Ovary (tissue), 9 donors: ENCODE data around the gene BTN1A1. TPM values are rescaled to one million over a fixed set of nuclear protein-coding genes. Genes with fewer than 3 reads are reported as not detected.

Experiments used
- DNase-seq, 5 donors: peaks; one replicate each; pipeline ENCODE4 v3.0.0-alpha.2; 2019 to 2020
- H3K27ac ChIP-seq, 2 donors: fragments of 200-600 bp; one replicate each; pipeline versions ENCODE4 v1.5.1 to v1.8.0; 2019 to 2022
- H3K27me3 ChIP-seq: fragments of 200-600 bp; one replicate; pipeline ENCODE4 v1.8.0; 2022
- H3K36me3 ChIP-seq: fragments of 200-600 bp; sonication (generic); one replicate; pipeline ENCODE4 v1.5.1; 2019
- H3K4me1 ChIP-seq: one replicate; pipeline ENCODE4 v1.8.1; 2013; ENCODE audit warnings: mild to moderate bottlenecking, moderate library complexity; ENCODE audit not compliant: insufficient read depth
- H3K4me3 ChIP-seq: fragments of 200-600 bp; sonication (generic); one replicate; pipeline ENCODE4 v1.5.1; 2017
- H3K9me3 ChIP-seq, 2 donors: fragments of 200-600 bp in 1 of 2; sonication (generic) in 1 of 2; one replicate each; pipeline versions ENCODE4 v1.5.1 to v1.8.1; 2013 to 2019; ENCODE audit warnings: mild to moderate bottlenecking in 1 of 2, moderate library complexity in 1 of 2
- EP300 ChIP-seq: sonication (generic); formaldehyde crosslinking; IDR thresholded peaks from one replicate; pipeline ENCODE4 v1.6.1; 2017; ENCODE audit warnings: antibody characterized with exemption
- POLR2A ChIP-seq: fragments of 450-650 bp; IDR thresholded peaks from one replicate; pipeline ENCODE4 v1.6.1; 2017; ENCODE audit warnings: antibody characterized with exemption, mild to moderate bottlenecking, moderate library complexity
- WGBS, 3 donors: extraction: QIAGEN DNeasy Blood & Tissue Kit in 1 of 3; methylation state at CpG; one replicate each; pipeline versions ENCODE4 v1.1.5 to v1.1.7; 2013 to 2017; 5-methylcytosine and 5-hydroxymethylcytosine counted together
- intact Hi-C, 4 donors: fragments of 100-400 bp; cut with DNase I; formaldehyde crosslinking; loops; one replicate each; pipeline versions ENCODE4 v1.11.0 to v1.15.1; 2022 to 2023
- polyA plus RNA-seq, 2 donors: library from polyadenylated mRNA; stranded (reverse); fragments of 200-250 nt in 1 of 2; fragments of 350-450 nt in 1 of 2; fragmentation: Illumina TruSeq in 1 of 2; extraction: RNeasy Lipid Tissue Mini Kit (QIAGEN cat#74804) in 1 of 2; gene quantifications; one replicate each; pipeline ENCODE4 v1.2.3, GENCODE V29; 2013 to 2014
- total RNA-seq, 7 donors: library from RNA; depleted of rRNA in 2 of 7; stranded (reverse); fragments of >200 nt in 2 of 7; fragmentation: NEBNext Ultra II Directional in 3 of 7; extraction: Animal tissue kit (Norgen Biotek cat#: 25700) in 3 of 7; gene quantifications; one replicate each; pipeline versions ENCODE4 v1.1.0 to v1.2.4, GENCODE V29; 2016 to 2023
- TF ChIP-seq, protein P1 (sequence below), 3 donors: fragments of 450-650 bp in 2 of 3; fragments of 200-600 bp in 1 of 3; IDR thresholded peaks; one replicate each; pipeline versions ENCODE4 v1.5.1 to v1.8.0; 2016 to 2022; ENCODE audit warnings: antibody characterized with exemption in 3 of 3, mild to moderate bottlenecking in 1 of 3
- donor health status: DM: no; HTN: no; CAD: no; lungs with moderate emphysema.
- donor health status: DM: no; HTN: no; CAD: no.
- donor health status: Bipolar disorder and iron deficiency.
- donor health status: DM: yes; HTN: yes; CAD: no.
- donor health status: DM: no; HTN: no; CAD: no.
- donor health status: DM: yes; HTN: yes; CAD: no.

BTN1A1 gene
- total and polyA plus RNA-seq, 9 donors, result 0.02 to 0.05 TPM; not detected in 7

- Histone ChIP-seq H3K36me3 (no peaks in the 10 kb centered on the region), H3K27ac (no peak overlapping the region), H3K9me3 (no peaks in the 10 kb centered on the region), H3K4me3 (no peak overlapping the region), H3K27me3 (no peaks in the 10 kb centered on the region), H3K4me1 (no peaks in the 10 kb centered on the region)
- DNase-seq, result no peak
- TF ChIP-seq, protein P1, sequence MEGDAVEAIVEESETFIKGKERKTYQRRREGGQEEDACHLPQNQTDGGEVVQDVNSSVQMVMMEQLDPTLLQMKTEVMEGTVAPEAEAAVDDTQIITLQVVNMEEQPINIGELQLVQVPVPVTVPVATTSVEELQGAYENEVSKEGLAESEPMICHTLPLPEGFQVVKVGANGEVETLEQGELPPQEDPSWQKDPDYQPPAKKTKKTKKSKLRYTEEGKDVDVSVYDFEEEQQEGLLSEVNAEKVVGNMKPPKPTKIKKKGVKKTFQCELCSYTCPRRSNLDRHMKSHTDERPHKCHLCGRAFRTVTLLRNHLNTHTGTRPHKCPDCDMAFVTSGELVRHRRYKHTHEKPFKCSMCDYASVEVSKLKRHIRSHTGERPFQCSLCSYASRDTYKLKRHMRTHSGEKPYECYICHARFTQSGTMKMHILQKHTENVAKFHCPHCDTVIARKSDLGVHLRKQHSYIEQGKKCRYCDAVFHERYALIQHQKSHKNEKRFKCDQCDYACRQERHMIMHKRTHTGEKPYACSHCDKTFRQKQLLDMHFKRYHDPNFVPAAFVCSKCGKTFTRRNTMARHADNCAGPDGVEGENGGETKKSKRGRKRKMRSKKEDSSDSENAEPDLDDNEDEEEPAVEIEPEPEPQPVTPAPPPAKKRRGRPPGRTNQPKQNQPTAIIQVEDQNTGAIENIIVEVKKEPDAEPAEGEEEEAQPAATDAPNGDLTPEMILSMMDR (IDR thresholded peaks at IDR 0.05), result no peak
- no peak for TF ChIP-seq POLR2A
- no peak for TF ChIP-seq EP300
- 77 to 87% (median 82%) methylated on average over 2 of the region's 2 CpGs for WGBS, 3 donors
- intact Hi-C loops, result no loop called here
Measured at GRCh38 chr6:26525838-26526237, 25.7 kb downstream of the BTN1A1 start.

GRCh38 chr6:26526928-26527327 lies 26.8 kb downstream of the BTN1A1 start:
- Histone ChIP-seq H3K27ac (no peak overlapping the region), H3K27me3 (no peaks in the 10 kb centered on the region)
- TF ChIP-seq, protein P1 (IDR thresholded peaks at IDR 0.05), result no peak
- no peak for TF ChIP-seq POLR2A
- TF ChIP-seq EP300, result no peak

GRCh38 chr6:26530203-26530602 lies 30.1 kb downstream of the BTN1A1 start:
- H3K4me3 ChIP-seq, result no peak overlapping the region
- TF ChIP-seq, protein P1 (IDR thresholded peaks at IDR 0.05), result no peak
- TF ChIP-seq POLR2A, result no peak
- no peak for TF ChIP-seq EP300
- intact Hi-C loops, result no loop called here
- WGBS, 3 donors, result 84 to 94% (median 86%) methylated on average over 2 of the region's 2 CpGs
- no peak for DNase-seq
- H3K4me1 ChIP-seq, result no peaks in the 10 kb centered on the region
- no peak overlapping the region for H3K27ac ChIP-seq
- no peaks in the 10 kb centered on the region for H3K9me3 ChIP-seq
- H3K27me3 ChIP-seq, result no peaks in the 10 kb centered on the region
- H3K36me3 ChIP-seq, result no peaks in the 10 kb centered on the region

More at GRCh38 chr6:26526928-26527327, 26.8 kb downstream of the BTN1A1 start:
- no peaks in the 10 kb centered on the region for H3K4me1 ChIP-seq
- DNase-seq, result no peak
- no peaks in the 10 kb centered on the region for H3K36me3 ChIP-seq
- no peak overlapping the region for H3K4me3 ChIP-seq
- H3K9me3 ChIP-seq, result no peaks in the 10 kb centered on the region
- intact Hi-C loops, result no loop called here
- WGBS, 3 donors, result 96 to 97% (median 96%) methylated on average over 1 of the region's 1 CpG

GRCh38 chr6:26531897-26532296 lies 31.8 kb downstream of the BTN1A1 start:
- intact Hi-C loops, result no loop called here

More at GRCh38 chr6:26531897-26532296, 31.8 kb downstream of the BTN1A1 start:
- 97 to 100% (median 100%) methylated on average over 1 of the region's 1 CpG for WGBS, 3 donors
- Histone ChIP-seq H3K9me3 (no peaks in the 10 kb centered on the region), H3K4me1 (peaks cover 2% of the 10 kb centered on the region), H3K36me3 (no peaks in the 10 kb centered on the region), H3K4me3 (no peak overlapping the region), H3K27ac (peak overlapping the region in 1 of 2 donors; percentile 75), H3K27me3 (no peaks in the 10 kb centered on the region)
- no peak for DNase-seq
- TF ChIP-seq EP300 (no peak), POLR2A (no peak)
- TF ChIP-seq, protein P1 (IDR thresholded peaks at IDR 0.05), result no peak
